Activated CD8-positive, alpha-beta T cell treated with anti-CD3 and anti-CD28 coated beads for 36 hours (primary cell): ENCODE measurements around the gene CELSR1. TPM values are rescaled to one million over a fixed set of nuclear protein-coding genes. Genes with fewer than 3 reads are reported as not detected.

Experiments used
- ATAC-seq: fragments of 200-7000 bp; cut with Tn5 transposase; one replicate; pipeline ENCODE4 v1.10.0; 2021; ENCODE audit warnings: mild to moderate bottlenecking, moderate library complexity
- CTCF ChIA-PET: fragments of 350-600 bp; sonication (Branson Sonifier 250); formaldehyde crosslinking; loops from one replicate; lab custom pipeline; 2021; ENCODE audit warnings: antibody characterized with exemption; lab: Charles Lee
- POLR2A ChIA-PET: fragments of 350-600 bp; sonication (Branson Sonifier 250); formaldehyde crosslinking; loops from one replicate; lab custom pipeline; 2021; ENCODE audit warnings: antibody characterized with exemption; lab: Charles Lee
- DNase-seq: peaks from one replicate; pipeline ENCODE4 v3.0.0-alpha.2; 2020
- H3K27ac Mint-ChIP-seq: one replicate; pipeline ENCODE4 v1.8.0; 2021; ENCODE audit warnings: mild to moderate bottlenecking, mixed read lengths
- H3K27me3 Mint-ChIP-seq: one replicate; pipeline ENCODE4 v1.8.0; 2021; ENCODE audit warnings: mixed read lengths
- H3K36me3 Mint-ChIP-seq: one replicate; pipeline ENCODE4 v1.8.0; 2021; ENCODE audit warnings: low read depth, mixed read lengths
- H3K4me1 Mint-ChIP-seq: one replicate; pipeline ENCODE4 v1.8.0; 2021; ENCODE audit warnings: low read depth, mixed read lengths
- H3K4me3 Mint-ChIP-seq: one replicate; pipeline ENCODE4 v1.8.0; 2021; ENCODE audit warnings: mild to moderate bottlenecking, moderate library complexity, mixed read lengths
- H3K9me3 Mint-ChIP-seq: one replicate; pipeline ENCODE4 v1.8.0; 2021; ENCODE audit warnings: mixed read lengths
- intact Hi-C: fragments of 100-400 bp; cut with micrococcal nuclease; formaldehyde crosslinking; loops from one replicate; pipeline ENCODE4 v1.10.0; 2022
- total RNA-seq, 2 experiments: library from RNA; stranded (reverse); gene quantifications; one replicate each; pipeline ENCODE4 v1.2.3, GENCODE V29; 2021
- TF ChIP-seq, protein P1 (sequence below): fragments of 200-600 bp; IDR thresholded peaks from one replicate; pipeline ENCODE4 v1.8.0; 2022; ENCODE audit warnings: antibody characterized with exemption, mild to moderate bottlenecking

Gene CELSR1
- total RNA-seq, 2 experiments from 2014 or later, result 0.25 to 0.36 TPM

DNA sequence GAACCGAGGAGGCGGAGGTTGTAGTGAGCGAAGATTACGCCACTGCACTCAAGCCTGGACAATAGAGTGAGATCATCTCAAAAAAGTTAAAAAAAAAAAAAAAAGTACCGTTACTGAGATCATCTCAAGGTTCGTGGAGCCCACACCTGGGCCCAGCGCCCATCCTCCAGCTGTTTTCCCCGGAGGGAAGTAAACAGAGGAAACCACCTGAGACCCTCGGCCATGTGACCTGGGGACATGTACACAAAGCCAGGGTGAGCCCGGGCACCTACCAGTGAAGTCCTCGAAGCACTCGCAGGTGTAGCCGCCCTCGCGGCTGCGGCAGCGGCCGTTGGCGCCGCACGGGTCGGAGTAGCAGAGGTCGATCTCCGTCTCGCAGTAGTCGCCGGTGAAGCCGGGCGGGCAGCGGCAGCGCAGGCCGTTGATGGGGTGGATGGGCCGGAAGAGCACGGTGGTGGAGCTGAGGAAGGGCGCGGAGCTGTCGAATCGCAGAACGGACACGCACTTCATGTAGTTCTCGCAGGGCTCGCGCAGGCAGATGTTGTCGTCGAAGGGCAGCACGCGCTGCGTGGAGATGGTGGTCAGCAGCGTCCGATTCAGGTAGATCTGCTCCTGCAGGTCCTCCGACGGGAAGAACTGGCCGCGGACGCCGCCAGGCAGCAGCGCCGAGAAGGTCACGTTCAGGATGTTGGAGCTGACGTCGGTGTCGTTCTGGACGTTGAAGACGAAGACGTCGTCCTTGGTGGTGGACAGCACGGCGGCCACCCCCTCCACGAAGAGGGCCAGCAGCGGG, 73.8 kb downstream of the CELSR1 start:
- no peak for ATAC-seq
- POLR2A ChIA-PET, result no interaction called here

DNA sequence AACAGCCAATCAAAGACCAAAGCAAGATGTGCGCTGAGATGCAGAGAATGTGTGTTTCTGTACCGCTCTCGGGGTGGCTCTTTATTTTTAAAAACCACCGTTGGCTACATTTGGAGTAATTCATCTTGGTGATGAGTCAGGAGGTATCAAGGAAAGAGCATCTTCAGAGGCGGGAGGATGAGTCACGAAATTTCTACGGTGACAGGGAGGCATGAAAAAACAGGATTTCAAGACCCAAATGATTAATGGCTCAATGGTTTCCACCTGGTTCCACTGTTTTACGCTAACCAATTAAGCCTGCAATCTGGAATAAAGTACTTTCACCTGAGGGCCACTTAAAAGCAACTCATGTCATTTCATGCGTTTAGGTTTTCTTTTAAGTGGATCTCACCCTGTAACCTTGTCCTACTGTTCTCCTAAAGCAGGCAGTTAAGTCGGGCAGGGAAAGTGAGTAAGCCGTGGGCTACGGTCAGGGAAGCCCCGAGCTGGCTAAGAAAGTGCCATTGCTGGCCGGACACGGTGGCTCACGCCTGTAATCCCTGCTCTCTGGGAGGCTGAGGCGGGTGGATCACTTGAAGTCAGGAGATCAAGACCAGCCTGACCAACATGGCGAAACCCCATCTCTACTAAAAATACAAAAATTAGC, 74.6 kb downstream of the CELSR1 start:
- Mint-ChIP-seq H3K27me3 (no peaks in the 10 kb centered on the region), H3K4me3 (no peak overlapping the region), H3K27ac (no peak overlapping the region), H3K36me3 (no peaks in the 10 kb centered on the region), H3K4me1 (no peaks in the 10 kb centered on the region), H3K9me3 (no peaks in the 10 kb centered on the region)
- ChIA-PET CTCF (no interaction called here), POLR2A (no interaction called here)
- DNase-seq (no peak), ATAC-seq (no peak)
- TF ChIP-seq, protein P1, sequence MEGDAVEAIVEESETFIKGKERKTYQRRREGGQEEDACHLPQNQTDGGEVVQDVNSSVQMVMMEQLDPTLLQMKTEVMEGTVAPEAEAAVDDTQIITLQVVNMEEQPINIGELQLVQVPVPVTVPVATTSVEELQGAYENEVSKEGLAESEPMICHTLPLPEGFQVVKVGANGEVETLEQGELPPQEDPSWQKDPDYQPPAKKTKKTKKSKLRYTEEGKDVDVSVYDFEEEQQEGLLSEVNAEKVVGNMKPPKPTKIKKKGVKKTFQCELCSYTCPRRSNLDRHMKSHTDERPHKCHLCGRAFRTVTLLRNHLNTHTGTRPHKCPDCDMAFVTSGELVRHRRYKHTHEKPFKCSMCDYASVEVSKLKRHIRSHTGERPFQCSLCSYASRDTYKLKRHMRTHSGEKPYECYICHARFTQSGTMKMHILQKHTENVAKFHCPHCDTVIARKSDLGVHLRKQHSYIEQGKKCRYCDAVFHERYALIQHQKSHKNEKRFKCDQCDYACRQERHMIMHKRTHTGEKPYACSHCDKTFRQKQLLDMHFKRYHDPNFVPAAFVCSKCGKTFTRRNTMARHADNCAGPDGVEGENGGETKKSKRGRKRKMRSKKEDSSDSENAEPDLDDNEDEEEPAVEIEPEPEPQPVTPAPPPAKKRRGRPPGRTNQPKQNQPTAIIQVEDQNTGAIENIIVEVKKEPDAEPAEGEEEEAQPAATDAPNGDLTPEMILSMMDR, result no peak
- intact Hi-C loops, result no loop called here

More for the DNA sequence above, 73.8 kb downstream of the CELSR1 start:
- no peaks in the 10 kb centered on the region for H3K36me3 Mint-ChIP-seq
- intact Hi-C loops, result no loop called here
- CTCF ChIA-PET, result no interaction called here
- no peaks in the 10 kb centered on the region for H3K4me1 Mint-ChIP-seq
- no peak for DNase-seq
- H3K27me3 Mint-ChIP-seq, result no peaks in the 10 kb centered on the region
- no peak overlapping the region for H3K27ac Mint-ChIP-seq
- no peak overlapping the region for H3K4me3 Mint-ChIP-seq
- H3K9me3 Mint-ChIP-seq, result no peaks in the 10 kb centered on the region
- TF ChIP-seq, protein P1, result no peak

DNA sequence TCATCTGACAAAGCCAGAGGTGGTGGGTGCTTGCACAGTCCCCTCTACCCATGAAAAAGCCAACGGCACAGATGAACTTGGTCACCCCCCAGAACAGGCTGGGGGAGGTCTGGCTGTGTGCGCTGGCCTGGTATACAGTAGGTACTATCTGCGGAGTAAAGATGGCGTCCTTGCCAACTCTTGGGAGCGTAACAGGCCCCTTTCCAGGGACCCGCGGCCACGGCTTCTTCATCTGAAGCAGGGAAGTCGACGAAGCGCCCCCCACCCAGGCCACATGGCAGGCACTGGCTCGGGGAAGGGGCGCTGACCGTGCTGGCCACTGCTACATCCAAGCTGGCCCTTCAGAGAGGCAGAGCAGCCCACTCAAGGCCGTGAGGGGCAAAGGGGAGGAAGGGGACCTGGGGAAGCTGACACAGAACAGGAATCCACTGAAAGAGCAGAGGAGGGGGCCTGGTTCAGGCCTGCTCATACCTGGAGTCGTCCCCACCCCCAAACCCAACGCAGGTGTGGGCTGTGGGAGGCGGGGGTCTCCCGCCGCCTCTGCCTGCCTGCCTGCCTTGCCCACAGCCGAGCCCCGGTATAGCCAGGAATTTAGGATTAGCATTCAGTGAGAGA, 75.7 kb downstream of the CELSR1 start:
- ATAC-seq, result no peak
- TF ChIP-seq, protein P1, result no peak
- CTCF ChIA-PET, result no interaction called here
- Mint-ChIP-seq H3K27ac (no peak overlapping the region), H3K9me3 (no peaks in the 10 kb centered on the region), H3K4me1 (no peaks in the 10 kb centered on the region), H3K36me3 (no peaks in the 10 kb centered on the region), H3K27me3 (no peaks in the 10 kb centered on the region), H3K4me3 (no peak overlapping the region)
- intact Hi-C loops, result no loop called here
- POLR2A ChIA-PET, result no interaction called here
- DNase-seq, result no peak

DNA sequence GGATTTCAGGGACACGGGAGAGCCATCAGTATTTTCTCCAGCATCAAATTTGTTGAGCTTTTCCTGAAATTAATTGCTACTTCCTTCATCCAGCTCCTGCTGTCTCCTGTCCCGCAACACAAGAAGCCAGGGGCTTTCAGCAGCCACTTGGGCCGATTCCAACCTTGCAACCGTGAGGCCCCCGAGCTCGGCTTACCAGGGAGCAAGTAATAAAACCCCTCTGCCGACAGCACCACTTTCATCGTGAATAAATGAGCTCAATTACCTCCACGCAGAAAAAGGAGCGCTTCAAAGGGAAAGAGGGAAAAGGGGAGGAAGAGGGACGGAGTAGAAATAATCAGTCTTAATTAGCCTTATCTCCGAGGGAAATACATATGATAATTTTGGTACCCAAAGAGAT, 76.6 kb downstream of the CELSR1 start:
- DNase-seq, result no peak

More for the DNA sequence above, 76.6 kb downstream of the CELSR1 start:
- intact Hi-C loops, result no loop called here
- TF ChIP-seq, protein P1, result no peak
- no peak overlapping the region for H3K27ac Mint-ChIP-seq
- no peaks in the 10 kb centered on the region for H3K27me3 Mint-ChIP-seq
- no peak overlapping the region for H3K4me3 Mint-ChIP-seq
- H3K4me1 Mint-ChIP-seq, result no peaks in the 10 kb centered on the region
- ChIA-PET POLR2A (no interaction called here), CTCF (no interaction called here)
- ATAC-seq, result no peak
- H3K9me3 Mint-ChIP-seq, result no peaks in the 10 kb centered on the region
- H3K36me3 Mint-ChIP-seq, result no peaks in the 10 kb centered on the region
